Bronchial epithelial cell (primary cell): ENCODE results near the gene ZNF800. TPM values are rescaled to one million over a fixed set of nuclear protein-coding genes. Genes with fewer than 3 reads are reported as not detected.

ENCODE experiments used
- DNase-seq: peaks from one replicate; pipeline ENCODE4 v3.0.0-alpha.2; 2010; ENCODE audit warnings: low read depth
- FAIRE-seq: peaks from 2 replicates; lab custom pipeline; 2011; peaks lifted over from hg19 to GRCh38; lab: Jason Lieb, UNC
- H3K27me3 ChIP-seq: 2 replicates; pipeline ENCODE4 v1.5.1; 2011; ENCODE audit warnings: low read length; ENCODE audit not compliant: control insufficient read depth, insufficient read depth
- H3K36me3 ChIP-seq: 2 replicates; pipeline ENCODE4 v1.5.1; 2011; ENCODE audit warnings: low read length; ENCODE audit not compliant: control insufficient read depth, insufficient read depth
- H3K4me3 ChIP-seq: 2 replicates; pipeline ENCODE4 v1.5.1; 2011; ENCODE audit warnings: mild to moderate bottlenecking, low read depth, low read length, control low read depth
- CTCF ChIP-seq: IDR thresholded peaks from 2 replicates; pipeline ENCODE4 v1.5.1; 2011; ENCODE audit warnings: mild to moderate bottlenecking, moderate library complexity, low read length, control low read depth, inconsistent platforms; ENCODE audit not compliant: insufficient read depth, severe bottlenecking
- total RNA-seq: library from RNA; depleted of rRNA; stranded (reverse); fragments of >200 nt; gene quantifications from 2 replicates; pipeline ENCODE4 v1.2.1, GENCODE V29; 2014

Gene ZNF800
- total RNA-seq, 1 donor from 2014 or later = 14.5 TPM

- DNase-seq = no peak
- FAIRE-seq = no peak
- Histone ChIP-seq H3K27me3 (no peaks in the 10 kb centered on the region), H3K4me3 (no peak overlapping the region), H3K36me3 (peaks cover 1% of the 10 kb centered on the region)
- TF ChIP-seq CTCF = no peak
Observed at GRCh38 chr7:127365164-127365956, 27.1 kb downstream of the ZNF800 start.

GRCh38 chr7:127362364-127363027 lies 30.0 kb downstream of the ZNF800 start:
- Histone ChIP-seq H3K36me3 (peaks cover 1% of the 10 kb centered on the region), H3K27me3 (no peaks in the 10 kb centered on the region), H3K4me3 (no peak overlapping the region)
- no peak for TF ChIP-seq CTCF
- no peak for DNase-seq
- no peak for FAIRE-seq

- DNase-seq (no peak), FAIRE-seq (no peak)
- Histone ChIP-seq H3K36me3 (peaks cover 1% of the 10 kb centered on the region), H3K27me3 (no peaks in the 10 kb centered on the region), H3K4me3 (no peak overlapping the region)
- TF ChIP-seq CTCF = no peak
Observed at GRCh38 chr7:127361736-127362135, 30.8 kb downstream of the ZNF800 start.

GRCh38 chr7:127359011-127359410 lies 33.5 kb downstream of the ZNF800 start:
- peaks cover under 1% of the 10 kb centered on the region for H3K36me3 ChIP-seq
- FAIRE-seq (no peak), DNase-seq (no peak)
- H3K27me3 ChIP-seq = no peaks in the 10 kb centered on the region
- no peak for TF ChIP-seq CTCF
- no peak overlapping the region for H3K4me3 ChIP-seq

- H3K4me3 ChIP-seq = no peak overlapping the region
- no peak for TF ChIP-seq CTCF
- no peak for FAIRE-seq
- no peaks in the 10 kb centered on the region for H3K27me3 ChIP-seq
- no peaks in the 10 kb centered on the region for H3K36me3 ChIP-seq
- DNase-seq = no peak
Observed at GRCh38 chr7:127353897-127354296, 38.6 kb downstream of the ZNF800 start.

GRCh38 chr7:127350586-127350985 lies 41.9 kb downstream of the ZNF800 start:
- no peaks in the 10 kb centered on the region for H3K36me3 ChIP-seq
- no peak for TF ChIP-seq CTCF
- no peaks in the 10 kb centered on the region for H3K27me3 ChIP-seq
- H3K4me3 ChIP-seq = no peak overlapping the region
- no peak for FAIRE-seq
- DNase-seq = no peak
